Stimulated activated CD4-positive, alpha-beta T cell treated with anti-CD3 and anti-CD28 coated beads, Interleukin-15, amount 100 ng/mL, for 48 hours (primary cell): ENCODE measurements around the gene MAP4K2.

Experiments
- DNase-seq, 2 donors: peaks; one replicate each; pipeline ENCODE4 v3.0.0-alpha.2; 2020; ENCODE audit warnings: low read depth in 2 of 2

The MAP4K2 gene

GRCh38 chr11:64813826-64814225 lies 10.8 kb upstream of the MAP4K2 start:
- no peak for DNase-seq

GRCh38 chr11:64810891-64811272 lies 7.9 kb upstream of the MAP4K2 start:
- DNase-seq = no peak

GRCh38 chr11:64810271-64810890 lies 7.4 kb upstream of the MAP4K2 start, which contains the start of gene MEN1:
Gene MEN1 (minus strand): TSS chr11:64810551. CDS start chr11:64810109, 442 bp downstream.
- peak; percentile 77 to 83 for DNase-seq

- no peak for DNase-seq
Observed at GRCh38 chr11:64809781-64810241, 6.8 kb upstream of the MAP4K2 start.

GRCh38 chr11:64805481-64805880 lies 2.5 kb upstream of the MAP4K2 start:
- DNase-seq = no peak

GRCh38 chr11:64804346-64805210 lies 1.6 kb upstream of the MAP4K2 start:
- no peak for DNase-seq

- no peak for DNase-seq
Observed at GRCh38 chr11:64803846-64804345, 882 bp upstream of the MAP4K2 start.

- DNase-seq = no peak
Observed at GRCh38 chr11:64802370-64803157, 450 bp downstream of the MAP4K2 start.

GRCh38 chr11:64801561-64802369 lies 1.2 kb downstream of the MAP4K2 start:
- no peak for DNase-seq

- DNase-seq = no peak
Observed at GRCh38 chr11:64801158-64801464, 1.9 kb downstream of the MAP4K2 start.

GRCh38 chr11:64800303-64801157 lies 2.5 kb downstream of the MAP4K2 start:
- no peak for DNase-seq

- no peak for DNase-seq
Observed at GRCh38 chr11:64799623-64800302, 3.3 kb downstream of the MAP4K2 start.

GRCh38 chr11:64799256-64799622 lies 3.8 kb downstream of the MAP4K2 start:
- no peak for DNase-seq

GRCh38 chr11:64796757-64797541 lies 6.1 kb downstream of the MAP4K2 start:
- DNase-seq = no peak

GRCh38 chr11:64796047-64796756 lies 6.8 kb downstream of the MAP4K2 start:
- no peak for DNase-seq

- DNase-seq = no peak
Observed at GRCh38 chr11:64794526-64794925, 8.5 kb downstream of the MAP4K2 start.

- no peak for DNase-seq
Observed at GRCh38 chr11:64793271-64794160, 9.5 kb downstream of the MAP4K2 start.
